ENCODE measurements around the gene NEDD4.

DNA sequence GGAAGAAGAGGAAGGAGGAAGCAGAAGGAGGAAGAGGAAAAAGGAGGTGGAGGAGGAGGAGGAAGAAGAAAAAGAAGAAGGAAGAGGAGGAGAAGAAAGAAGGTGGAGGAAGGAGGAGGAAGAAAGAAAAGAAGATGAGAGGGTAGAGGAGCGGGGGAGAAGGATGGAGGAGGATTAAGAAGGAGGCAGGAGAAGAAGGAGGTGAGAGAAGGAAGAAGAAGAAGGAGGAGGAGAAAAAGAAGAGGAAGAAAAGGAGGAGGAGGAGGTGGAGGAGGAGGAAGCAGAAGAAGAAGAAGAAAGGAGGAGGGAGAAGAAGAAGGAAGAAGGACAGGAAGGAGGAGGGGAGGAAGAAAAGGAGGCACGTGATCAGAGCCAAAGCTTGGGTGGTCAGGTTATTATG lies 213.1 kb downstream of the NEDD4 start:
- TF ChIP-seq CTCF (IDR thresholded peaks at IDR 0.05) (no peak), POLR2A (IDR thresholded peaks at IDR 0.05) (no peak)
